ENCODE results near the gene SERPINA7.
"Not testable (repeated sequence)": the region's sequence is repeated elsewhere in the genome, so short reads cannot be mapped to it uniquely, and the experiment has no call there.

SERPINA7 gene, protein sequence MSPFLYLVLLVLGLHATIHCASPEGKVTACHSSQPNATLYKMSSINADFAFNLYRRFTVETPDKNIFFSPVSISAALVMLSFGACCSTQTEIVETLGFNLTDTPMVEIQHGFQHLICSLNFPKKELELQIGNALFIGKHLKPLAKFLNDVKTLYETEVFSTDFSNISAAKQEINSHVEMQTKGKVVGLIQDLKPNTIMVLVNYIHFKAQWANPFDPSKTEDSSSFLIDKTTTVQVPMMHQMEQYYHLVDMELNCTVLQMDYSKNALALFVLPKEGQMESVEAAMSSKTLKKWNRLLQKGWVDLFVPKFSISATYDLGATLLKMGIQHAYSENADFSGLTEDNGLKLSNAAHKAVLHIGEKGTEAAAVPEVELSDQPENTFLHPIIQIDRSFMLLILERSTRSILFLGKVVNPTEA

DNA sequence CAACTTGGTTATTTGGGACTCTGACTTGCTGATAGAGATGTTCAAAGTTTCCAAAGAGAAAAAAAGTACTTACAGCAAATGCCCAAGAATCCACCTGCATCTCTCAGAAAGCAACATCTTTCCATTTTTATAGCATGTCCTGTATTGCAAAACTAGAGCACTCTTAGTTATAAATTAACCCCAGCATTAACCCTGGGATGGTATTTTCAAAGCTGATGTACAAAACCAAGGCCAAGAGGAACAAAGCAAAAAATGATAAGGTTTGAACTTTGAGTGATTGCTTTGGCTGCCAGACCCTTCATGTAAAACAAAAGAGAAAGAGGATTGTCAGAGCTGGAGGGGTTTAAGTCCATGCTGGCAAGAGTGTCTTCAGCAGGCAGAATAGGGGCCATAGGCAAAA lies at the start of gene SERPINA7:
Gene SERPINA7, minus strand, starts transcription at position 103 of the 400 bp plus-strand sequence. CDS start 1,669 bp downstream, outside the sequence.
- no peak for DNase-seq

DNA sequence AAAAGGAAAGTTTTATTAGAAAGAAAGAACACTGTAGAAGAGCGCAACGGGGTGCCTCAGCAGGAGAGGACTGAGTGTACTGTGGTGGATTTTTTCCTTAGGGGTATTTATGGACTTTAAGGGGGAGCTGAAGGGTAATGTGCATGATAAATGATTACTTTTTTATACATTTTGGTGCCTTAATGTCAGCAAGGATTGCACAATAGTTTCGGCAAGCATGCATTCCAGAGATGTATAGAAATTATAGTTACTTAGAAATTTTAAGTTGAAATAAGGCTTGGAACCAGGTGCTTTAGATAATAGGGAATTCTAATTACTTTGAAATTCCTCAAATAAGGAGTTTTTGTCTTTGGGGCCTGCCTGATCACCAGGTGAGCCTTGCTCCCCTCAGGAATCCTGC lies 30.5 kb upstream of the SERPINA7 start:
- no peak for DNase-seq

DNA sequence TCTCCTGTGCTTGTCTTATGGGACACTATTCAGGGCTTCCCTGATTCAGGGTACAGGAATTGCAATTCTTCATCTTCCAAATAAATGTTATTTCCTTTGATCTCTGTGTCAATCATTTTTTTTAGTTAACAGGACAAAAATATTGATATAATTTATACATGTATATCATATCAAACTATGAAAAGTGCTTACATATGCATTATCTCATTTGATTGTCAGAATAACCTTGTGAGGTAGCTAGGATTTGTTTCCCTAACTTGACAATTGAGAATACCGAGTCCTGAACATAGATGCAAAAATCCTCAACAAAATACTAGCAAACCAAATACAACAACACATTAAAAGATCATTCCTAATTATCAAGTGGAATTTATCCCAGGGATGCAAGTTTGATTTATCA lies 11.5 kb upstream of the SERPINA7 start:
- no peak for DNase-seq

DNA sequence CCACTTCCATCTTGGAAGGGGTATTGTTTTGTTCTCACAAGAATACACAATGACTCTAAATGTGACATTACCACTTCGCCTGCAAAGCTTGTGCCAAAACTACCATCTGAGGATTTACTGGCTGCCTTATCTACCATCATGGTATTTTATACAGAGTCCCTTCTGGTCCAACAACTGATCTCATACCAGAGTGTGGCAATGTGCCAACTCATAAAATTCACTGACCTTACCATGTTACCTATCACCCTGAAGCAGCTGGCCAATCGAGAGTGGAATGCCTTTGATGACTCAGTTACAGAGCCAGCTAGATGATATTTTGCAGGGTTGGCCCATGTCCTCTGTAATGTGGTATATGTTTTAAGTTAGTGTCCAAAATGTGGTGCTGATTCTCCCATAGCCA lies 3.8 kb upstream of the SERPINA7 start:
- DNase-seq, result no peak

DNA sequence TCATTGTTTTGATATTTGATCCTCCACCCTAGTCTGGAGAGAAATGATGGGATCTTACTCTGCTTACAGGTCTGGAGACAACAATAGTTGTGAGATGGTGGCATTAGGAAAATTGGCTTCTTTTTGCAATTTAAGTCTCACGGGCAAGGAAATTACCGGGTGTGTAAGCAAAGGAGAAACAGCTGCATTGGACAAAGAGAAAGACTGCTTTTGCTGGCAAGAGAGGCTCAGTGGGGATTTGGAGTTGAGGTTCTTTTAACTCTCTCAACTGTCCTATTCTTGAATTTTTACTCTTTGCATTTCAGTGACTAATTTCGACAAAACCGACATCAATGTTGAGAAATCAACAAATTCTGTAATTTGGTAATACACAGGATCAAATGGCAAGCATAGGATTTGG lies 2.3 kb upstream of the SERPINA7 start:
- no peak for DNase-seq

DNA sequence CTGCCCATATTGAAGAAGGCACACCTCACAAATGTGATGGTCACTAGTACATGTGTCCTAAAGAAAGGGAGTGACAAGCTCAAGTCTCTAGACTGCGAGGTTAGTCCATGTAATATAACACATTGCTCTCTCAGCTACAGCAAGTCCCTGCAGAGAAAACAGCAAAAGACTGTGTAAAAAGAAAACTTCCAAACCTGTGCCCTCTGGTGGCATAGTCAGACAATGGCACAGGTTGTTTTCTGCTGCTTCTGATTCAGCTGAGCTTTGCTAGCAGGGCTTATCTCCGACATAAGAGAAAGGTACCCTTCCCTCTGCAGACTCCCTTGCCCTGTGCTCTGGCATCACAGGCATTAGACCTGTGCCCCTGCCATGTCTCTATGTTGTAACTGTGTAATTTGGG lies 1.4 kb upstream of the SERPINA7 start:
- DNase-seq, result no peak

DNA sequence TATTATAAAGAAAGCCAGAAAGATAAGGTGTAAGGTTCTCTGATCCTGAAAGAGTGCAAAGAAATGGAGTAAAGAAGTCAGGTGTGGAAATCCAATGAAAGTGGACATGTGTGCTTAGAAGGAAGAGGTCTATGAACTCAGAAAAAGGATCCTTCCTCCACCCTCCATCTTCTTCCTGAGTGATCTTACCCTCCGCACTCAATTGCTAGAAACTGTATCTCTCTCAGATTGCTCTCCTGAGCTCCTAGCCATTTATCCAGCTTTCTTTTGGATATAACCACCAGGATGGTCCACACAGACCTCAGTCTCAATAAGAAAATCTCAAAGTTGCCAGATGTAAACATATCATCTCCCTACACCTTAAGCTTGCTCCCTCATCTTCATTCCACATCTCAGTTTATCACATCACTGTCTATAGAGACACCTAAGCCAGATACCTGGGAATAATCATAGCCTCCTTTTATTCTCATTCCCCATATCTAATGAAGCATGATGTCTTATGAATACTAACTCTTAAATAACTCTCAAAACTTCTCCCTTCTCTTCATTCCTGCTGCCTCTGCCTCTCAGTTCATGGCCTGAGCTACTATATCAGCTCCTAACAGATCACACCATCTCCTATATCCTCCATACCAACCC lies 573 bp downstream of the SERPINA7 start:
- DNase-seq, result no peak

DNA sequence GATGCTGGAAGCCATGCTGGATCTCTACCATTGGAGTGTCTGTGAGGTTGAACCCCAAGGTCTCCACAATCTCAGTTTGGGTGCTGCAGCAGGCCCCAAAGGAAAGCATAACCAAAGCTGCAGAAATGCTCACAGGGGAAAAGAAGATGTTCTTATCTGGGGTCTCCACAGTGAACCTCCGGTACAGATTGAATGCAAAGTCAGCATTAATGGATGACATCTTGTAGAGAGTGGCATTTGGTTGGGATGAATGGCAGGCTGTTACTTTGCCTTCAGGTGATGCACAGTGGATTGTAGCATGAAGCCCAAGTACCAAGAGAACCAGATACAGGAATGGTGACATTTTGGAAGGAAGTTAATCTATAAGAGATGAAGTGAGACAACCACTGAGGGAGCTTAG lies 1.8 kb downstream of the SERPINA7 start:
- DNase-seq, result no peak

DNA sequence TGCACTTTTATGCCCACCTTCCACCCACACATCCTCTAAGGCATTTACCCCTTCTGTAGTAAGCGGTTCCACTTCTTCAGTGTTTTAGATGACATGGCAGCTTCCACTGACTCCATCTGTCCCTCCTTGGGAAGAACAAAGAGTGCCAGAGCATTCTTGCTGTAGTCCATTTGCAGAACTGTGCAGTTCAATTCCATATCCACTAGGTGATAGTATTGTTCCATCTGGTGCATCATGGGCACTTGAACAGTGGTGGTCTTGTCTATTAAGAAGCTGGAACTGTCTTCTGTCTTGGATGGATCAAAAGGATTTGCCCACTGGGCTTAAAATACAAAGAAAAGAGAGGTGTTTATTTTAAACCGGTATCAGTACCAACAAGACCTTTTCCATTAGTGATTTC lies 3.5 kb downstream of the SERPINA7 start:
- no peak for DNase-seq

DNA sequence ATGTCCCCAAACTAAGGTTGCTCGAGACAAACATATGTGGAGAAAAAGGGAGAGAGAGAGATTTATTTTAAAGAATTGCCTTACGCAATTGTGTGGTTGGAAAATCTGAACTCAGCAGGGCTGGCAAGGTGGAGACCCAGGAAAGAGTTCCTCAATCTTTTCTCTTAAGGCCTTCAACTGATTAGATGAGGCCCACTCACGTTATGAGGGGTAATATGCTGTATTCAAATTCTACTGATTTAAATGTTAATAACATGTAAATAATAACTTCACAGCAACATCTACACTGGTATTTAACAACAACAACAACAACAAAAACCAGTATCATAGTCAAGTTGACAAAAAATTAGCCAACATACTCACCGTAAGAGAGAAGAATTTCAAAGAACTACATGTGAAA lies 14.6 kb downstream of the SERPINA7 start:
- no peak for DNase-seq

DNA sequence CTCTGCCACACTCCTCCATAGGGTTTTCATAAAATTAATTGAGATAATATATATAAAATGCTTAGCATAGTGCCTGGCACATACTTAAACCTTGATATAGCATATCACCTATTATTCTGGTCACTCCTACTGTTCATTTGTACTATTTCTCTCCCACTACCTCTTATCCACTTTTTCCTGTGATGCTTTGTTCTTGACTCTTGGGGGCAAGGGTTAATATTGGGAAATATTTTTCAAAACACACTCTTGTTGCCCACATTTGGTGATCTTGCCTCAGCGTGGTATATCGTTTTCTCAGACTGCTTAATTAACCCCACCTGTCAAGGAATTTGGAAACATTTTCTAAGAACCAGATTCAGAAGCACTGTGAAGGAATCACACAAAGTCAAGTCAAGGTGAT lies 16.3 kb downstream of the SERPINA7 start:
- no peak for DNase-seq

DNA sequence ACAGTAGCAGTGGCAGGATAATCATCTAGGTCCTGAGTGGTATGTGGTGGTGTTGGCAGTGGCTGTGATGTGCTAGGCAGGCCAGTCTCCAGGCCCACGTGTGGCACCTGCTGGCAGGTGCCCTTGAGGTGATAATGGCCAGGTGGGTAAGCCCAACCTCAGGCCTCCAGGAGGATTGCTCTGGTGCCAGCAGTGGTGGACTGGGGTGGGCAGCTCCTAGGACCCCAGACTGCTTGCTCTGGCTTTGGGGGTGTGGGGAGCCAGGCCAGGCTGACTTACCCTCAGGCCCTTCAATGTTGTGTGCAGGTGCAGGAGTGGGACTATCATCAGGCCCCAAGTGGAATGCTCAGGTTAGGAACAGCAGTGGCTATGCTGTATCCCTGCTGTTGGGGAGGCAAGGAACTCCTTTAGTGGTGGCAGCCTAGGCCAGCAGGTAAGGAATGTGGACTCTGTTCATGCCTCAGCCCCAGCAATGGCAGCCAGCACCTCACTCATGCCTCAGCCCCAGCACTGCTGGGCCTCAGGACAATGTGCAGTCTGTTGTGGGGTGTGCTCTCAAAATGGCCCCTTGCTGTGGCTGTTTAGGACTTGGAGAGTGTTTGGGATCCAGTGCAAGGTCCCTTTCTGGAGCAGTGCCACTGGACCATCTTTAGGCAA lies 24.3 kb downstream of the SERPINA7 start:
- no peak for DNase-seq

DNA sequence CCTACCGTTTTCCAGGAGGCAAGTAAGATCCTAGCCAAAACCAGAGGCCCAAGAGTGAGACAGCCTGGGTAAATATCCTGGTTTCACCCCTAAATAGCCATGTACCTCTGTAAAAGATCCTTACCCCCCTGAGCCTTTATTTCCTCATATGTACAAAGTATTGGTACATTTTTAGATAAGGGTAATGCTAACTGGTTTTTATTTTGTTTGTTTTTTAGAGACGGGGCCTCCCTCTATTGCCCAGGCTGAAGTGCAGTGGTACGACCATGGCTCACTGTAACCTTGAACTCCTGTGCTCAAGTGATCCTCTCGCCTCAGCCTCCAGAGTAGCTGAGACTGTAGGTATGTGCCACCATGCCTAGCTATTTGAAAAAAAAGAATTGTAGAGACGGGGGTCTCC lies 29.4 kb downstream of the SERPINA7 start:
- no peak for DNase-seq

DNA sequence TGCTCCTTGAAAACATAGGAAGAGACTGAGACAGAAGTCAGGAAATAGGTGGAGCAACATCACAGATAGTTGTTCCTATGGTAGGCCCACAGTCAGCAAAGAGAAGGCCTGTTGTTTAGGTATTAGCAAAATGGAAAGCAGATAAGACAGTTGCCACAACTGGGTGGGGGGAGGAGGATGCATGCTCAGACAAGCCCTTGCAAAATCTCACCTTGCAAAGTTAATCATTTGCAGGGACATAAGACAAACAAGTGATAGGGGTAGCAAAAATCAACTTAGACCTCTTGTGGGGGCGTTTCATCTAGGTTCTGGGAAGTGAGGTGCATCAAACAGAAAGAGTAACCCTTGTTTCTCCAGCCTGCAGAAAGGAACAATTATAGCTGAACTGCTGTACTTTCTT lies 30.7 kb downstream of the SERPINA7 start:
- DNase-seq, result no peak

DNA sequence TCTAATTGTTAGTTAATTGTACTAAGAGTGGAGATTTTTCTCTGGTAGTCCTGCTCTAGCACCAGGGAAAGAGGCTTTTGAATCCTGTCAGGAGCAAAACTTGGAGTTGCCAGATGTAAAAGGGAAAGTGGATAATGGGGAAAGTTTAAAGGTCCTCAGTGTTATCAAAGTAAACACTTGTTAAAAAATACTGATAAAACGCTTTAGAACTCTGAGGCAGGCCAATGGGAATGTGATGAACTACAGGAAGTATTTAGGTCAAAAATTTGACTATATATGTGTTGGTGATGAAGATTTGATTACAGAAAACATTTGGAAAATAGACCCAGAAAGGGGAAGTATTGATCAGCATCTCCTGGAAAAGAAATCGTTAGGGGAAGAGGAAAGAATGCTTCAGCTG lies 32.8 kb downstream of the SERPINA7 start:
- no peak for DNase-seq

DNA sequence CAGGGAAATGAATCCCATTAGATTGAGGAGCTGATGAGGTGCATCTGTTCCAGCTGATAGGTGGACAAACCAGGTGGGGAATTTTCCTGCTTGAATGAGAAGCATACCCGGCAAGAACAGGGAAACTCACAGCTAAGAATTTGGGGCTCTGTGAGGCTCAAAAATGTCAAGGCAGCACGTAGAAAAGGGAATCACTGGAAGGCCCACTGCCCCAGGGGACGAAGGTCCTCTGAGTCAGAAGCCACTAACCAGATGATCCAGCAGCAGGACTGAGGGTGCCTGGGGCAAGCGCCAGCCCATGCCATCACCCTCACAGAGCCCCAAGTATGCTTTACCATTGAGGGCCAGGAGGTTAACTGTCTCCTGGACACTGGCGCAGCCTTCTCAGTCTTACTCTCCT lies 37.9 kb downstream of the SERPINA7 start:
- DNase-seq, result not testable (repeated sequence)

DNA sequence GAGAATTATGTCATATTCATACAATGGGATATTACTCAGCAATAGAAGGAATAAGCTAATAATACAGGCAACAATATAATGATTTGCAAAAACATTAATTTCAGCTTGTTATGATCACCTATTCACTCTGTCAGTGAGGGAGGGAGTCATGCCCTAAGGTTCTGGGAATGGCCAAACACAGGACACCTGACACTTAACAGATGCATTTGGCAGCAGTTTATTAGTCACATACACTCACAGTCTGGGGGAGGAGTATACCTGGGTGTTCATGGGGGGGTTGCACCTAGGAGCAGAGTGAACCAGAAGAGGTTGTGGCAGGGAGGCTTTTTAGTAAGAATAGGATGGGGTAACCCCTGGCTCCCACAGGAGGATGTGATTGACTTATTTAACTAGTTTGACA lies 38.3 kb downstream of the SERPINA7 start:
- no peak for DNase-seq

DNA sequence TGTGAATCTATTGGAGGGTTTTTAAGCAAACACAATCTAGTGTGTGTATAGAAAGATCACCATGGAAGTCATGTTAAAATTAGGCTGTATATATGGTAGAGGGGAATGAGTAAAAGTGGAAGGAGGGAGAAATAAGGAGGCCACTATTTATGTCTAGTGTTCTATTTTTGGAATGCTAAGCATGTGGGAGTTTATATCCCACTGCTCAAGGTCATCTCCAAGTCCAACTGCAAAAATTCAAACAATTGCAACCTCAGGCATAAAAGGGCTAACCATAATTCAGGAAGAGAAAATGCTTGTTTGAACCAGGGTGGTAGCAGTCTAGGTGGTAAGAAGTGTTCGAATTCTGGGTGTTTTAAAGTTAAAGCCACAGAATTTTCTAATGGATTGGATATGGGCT lies 39.2 kb downstream of the SERPINA7 start:
- DNase-seq, result no peak

DNA sequence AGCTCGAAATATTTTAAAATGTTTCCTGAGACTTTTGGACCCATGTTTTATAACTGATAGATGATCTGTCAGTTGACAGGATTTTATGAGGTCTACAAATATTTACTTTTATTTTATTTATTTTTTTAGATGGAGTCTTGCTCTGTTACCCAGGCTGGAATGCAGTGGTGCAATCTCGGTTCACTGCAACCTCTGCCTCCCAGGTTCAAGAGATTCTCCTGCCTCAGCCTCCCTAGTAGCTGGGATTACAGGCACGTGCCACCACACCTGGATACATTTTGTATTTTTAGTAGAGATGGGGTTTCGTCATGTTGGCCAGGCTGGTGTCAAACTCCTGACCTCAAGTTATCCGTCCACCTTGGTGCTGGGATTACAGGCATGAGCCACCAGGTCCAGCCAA lies 50.0 kb downstream of the SERPINA7 start:
- DNase-seq, result not testable (repeated sequence)
